Fibroblast of skin of scalp (primary cell): ENCODE data around the gene EMP2.
"Not testable (repeated sequence)": the region's sequence is repeated elsewhere in the genome, so short reads cannot be mapped to it uniquely, and the experiment has no call there.

Experiments used
- DNase-seq: peaks from one replicate; pipeline ENCODE4 v3.0.0-alpha.2; 2013

The EMP2 gene

GRCh38 chr16:10520869-10521578 is 59.4 kb downstream of the EMP2 start:
- DNase-seq, result no peak

DNA sequence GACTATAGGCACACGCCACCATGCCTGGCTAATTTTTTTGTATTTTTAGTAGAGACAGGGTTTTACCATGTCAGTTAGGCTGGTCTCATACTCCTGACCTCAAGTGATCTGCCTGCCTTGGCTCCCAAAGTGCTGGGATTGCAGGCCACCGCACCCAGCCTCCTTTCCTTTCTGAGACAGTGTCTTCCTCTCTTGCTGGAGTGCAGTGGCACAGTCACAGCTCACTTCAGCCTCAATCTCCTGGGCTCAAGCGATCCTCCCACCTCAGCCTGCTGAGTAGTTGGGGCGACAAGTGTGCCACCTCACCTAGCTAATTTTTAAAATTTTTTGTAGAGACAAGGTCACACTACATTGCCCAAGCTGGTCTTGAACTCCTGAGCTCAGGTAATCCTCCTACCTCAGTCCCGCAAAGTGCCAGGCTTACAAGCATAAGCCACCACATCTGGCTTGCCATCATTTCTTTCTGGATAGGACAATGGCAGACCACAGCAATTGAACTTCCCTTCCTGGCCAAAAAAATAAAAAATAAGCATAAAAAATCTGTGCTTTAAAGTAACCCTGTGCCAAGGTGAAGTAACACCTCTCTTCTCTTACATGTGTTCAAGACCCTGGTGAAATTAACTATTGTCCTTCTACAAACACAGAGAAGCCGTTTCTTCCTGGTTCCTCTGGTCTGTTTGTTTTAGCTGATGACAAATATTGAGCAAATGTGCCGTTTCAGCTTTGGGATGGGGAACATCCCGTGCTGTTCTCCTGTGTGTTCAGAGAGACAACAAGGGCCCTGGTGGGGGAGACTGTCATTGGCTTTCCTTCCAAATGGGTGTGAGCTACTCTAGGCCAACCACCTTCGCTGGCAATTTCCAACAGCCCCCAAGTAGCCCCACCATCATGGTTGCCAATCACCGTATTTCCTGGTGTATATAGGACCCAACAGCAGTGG is 60.2 kb downstream of the EMP2 start:
- DNase-seq, result no peak

DNA sequence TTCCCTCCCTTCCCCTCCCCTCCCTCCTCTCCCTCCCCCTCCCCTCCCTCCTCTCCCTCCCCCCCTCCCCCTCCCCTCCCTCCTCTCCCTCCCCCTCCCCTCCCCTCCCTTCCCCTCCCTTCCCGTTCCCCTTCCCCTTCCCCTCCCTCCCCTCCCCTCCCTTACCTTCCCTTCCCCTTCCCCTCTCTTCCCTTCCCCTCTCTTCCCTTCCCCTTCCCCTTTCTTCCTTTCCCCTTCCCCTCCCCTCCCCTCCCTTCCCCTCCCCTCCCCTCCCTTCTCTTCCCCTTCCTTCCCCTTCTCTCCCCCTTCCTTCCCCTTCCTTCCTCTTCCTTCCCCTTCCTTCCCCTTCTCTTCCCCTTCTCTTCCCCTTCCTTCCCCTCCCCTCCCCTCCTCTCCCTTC is 61.1 kb downstream of the EMP2 start:
- no peak for DNase-seq

DNA sequence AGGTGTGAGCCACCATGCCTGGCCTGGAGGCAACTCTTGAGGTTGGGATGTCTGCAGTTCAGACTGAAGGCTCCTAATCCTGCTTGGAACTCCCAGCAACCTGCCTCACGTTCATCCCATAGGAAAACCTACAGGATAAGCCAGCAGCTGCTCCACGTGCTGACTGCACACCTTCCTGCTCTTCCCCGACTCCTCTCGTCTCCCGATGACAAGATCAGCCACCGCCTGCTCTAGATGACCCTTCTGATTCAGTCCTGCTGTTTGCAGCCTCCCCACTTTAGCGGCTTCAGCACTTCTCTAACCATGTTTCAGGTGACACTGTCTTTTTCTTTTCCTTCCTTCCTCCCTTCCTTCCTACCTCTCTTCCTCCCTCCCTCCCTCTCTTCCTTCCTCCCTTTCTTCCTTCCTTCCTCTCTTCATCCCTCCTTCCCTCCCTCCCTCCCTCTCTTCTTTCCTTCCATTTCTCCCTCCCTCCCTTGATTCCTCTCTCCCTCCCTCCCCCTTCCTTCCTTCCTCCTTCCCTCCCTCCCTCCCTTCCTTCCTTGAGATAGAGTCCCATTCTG is 61.8 kb downstream of the EMP2 start:
- DNase-seq, result no peak

- no peak for DNase-seq
Observed at GRCh38 chr16:10517868-10518267, 62.5 kb downstream of the EMP2 start.

DNA sequence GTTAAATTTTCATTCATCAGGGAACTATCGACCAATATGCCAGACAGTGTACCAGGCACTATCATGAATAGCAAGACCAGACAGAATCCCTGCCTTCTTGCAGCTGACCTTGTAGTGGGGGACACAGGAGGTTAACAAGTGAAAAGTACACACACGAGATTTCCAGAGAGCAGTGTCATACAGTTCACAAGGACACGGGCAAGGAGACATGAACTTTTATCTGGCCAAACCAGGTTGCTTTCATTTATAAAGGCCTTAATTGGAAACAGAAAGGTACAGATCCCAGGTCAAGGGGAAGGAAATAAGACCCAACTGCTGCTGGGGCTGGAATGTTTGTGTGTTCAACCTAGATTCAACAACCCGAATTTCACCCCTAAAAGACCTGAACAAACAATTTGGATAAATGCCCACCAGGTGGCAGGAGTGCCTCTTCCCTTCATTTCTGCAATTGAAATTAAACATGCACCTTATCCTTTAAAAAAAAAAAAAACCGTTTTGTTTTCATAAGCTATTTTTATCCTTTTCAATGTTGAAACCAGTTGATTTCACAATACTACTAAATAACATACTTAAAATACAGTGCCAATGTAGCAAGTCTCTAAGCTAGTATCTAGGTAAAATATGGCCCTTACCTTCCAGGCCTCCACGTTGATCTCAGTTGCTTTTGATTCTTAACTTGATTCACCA is 65.9 kb downstream of the EMP2 start:
- peak; percentile 64 for DNase-seq

GRCh38 chr16:10511829-10512228 is 68.6 kb downstream of the EMP2 start:
- DNase-seq, result no peak

GRCh38 chr16:10510279-10510678 is 70.1 kb downstream of the EMP2 start:
- DNase-seq, result no peak

DNA sequence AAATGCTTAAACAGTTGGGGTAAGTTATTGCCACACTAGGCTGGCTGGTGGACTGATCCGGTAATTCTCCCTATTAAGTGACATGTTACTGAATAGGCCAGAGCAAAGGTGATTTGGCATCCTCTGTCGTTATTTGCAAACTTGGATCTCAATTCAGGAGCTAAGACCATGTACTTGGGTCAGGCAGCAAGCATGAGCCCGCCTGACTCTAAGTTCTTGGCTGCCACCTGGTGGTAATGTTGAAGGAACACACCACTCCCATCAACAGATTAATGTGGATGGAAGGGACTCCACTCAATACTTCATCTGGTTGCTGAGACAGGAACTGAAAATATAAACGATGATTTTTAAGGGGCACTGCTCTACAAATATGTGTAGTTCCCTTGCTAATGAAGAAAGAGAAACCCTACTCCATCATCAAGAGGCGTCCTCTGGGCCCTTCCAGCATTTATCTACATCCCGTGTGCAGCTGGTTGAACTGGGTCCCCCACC is 70.8 kb downstream of the EMP2 start:
- peak; percentile 77 for DNase-seq

GRCh38 chr16:10505286-10505685 is 75.1 kb downstream of the EMP2 start:
- DNase-seq, result not testable (repeated sequence)

- no peak for DNase-seq
Observed at GRCh38 chr16:10504404-10504885, 76.0 kb downstream of the EMP2 start.

DNA sequence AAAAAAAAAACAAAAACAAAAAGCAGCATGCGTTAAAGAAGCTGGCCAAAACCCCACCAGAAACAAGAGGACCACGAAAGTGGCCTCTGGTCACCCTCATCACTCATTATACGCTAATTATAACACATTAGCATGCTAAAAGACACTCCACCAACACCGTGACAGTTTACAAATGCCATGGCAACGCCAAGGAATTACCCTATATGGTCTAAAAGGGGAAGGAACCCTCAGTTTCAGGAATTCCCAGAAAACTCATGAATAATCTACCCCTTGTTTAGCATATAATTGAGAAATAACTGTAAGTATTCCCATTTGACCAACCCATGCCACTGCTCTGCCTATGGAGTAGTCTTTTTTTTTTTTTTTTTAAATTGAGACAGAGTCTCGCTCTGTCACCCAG is 77.6 kb downstream of the EMP2 start:
- DNase-seq, result no peak

GRCh38 chr16:10501016-10501607 is 79.3 kb downstream of the EMP2 start:
- DNase-seq, result no peak

DNA sequence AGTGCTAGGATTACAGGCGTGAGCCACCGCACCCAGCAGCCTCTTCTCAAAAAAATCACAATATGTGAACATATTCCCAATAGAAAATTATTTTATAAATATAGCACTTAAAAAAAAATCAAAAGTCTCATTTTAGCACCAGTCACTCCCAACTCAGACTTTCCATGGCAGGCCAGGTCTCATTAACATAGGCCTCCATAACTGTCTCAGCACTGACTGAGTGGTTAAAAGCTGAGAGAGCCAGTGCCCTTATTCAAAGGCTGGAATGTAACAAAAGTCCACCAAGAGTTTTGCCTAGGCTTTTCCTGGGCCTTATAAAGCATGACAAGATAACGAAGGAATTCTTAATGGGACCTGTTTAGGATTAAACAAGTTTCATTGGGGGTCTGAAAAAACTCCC is 79.8 kb downstream of the EMP2 start:
- no peak for DNase-seq

GRCh38 chr16:10497132-10498101 is 83.0 kb downstream of the EMP2 start:
- no peak for DNase-seq

- no peak for DNase-seq
Observed at GRCh38 chr16:10495031-10495345, 85.4 kb downstream of the EMP2 start.

DNA sequence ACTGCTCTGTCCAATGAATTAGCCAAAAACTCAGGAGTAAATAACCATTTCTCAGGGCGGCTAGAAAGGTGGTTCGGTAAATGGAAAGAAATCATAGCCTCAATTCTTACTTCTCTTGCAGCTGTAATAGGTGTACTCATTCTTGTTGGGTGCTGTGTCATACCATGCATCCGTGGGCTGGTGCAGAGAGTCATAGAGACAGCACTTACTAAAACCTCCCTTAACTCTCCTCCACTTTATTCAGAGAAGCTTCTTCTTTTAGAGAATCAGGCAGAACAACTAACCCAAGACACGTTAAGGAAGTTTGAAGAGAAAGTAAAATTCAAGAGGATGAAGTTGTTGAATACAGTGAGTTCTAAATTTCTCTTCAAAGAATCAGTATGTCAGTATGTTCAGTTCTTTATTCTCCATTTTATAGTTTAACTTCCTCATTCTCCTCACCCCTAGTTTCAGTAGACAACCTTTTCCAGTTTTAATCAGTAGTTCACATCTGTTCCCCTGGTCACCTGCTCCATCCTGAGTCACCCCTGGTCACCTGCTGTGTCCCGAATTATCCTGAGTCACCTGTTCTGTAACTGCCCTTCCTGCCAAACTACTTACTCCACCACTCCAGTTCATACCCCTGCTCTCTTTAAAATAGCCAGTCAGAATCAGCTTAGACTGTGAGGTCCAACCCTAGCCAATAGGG is 85.9 kb downstream of the EMP2 start:
- no peak for DNase-seq

- no peak for DNase-seq
Observed at GRCh38 chr16:10493276-10493675, 87.1 kb downstream of the EMP2 start.

- DNase-seq, result peak; percentile 41
Observed at GRCh38 chr16:10490141-10490540, 90.3 kb downstream of the EMP2 start.

GRCh38 chr16:10485698-10486382 is 94.6 kb downstream of the EMP2 start:
- DNase-seq, result no peak
